K562 (cell line): Measurements from ENCODE around the gene AP1M2. TPM values are rescaled to one million over a fixed set of nuclear protein-coding genes. Genes with fewer than 3 reads are reported as not detected.
A peak's percentile ranks its signal among the peaks of the same experiment; 100 is the strongest.

Source experiments
- FIP1L1 ChIP-seq: fragments of 200-400 bp; formaldehyde crosslinking; IDR thresholded peaks from 2 replicates; pipeline ENCODE4 v1.6.1; 2018; ENCODE audit warnings: mild to moderate bottlenecking, low read depth, low read length; ENCODE audit not compliant: poor library complexity, severe bottlenecking
- RBM22 ChIP-seq: fragments of 200-400 bp; formaldehyde crosslinking; IDR thresholded peaks from 2 replicates; pipeline ENCODE4 v1.6.1; 2018; ENCODE audit warnings: low read length, low read depth; ENCODE audit not compliant: poor library complexity, severe bottlenecking
- RBM25 ChIP-seq: fragments of 200-400 bp; formaldehyde crosslinking; IDR thresholded peaks from 2 replicates; pipeline ENCODE4 v1.6.1; 2018; ENCODE audit warnings: low read length, low read depth, moderate library complexity; ENCODE audit not compliant: severe bottlenecking
- ZNF263 ChIP-seq: sonication (generic); formaldehyde crosslinking; IDR thresholded peaks from 2 replicates; pipeline ENCODE4 v1.8.0; 2022; ENCODE audit warnings: mild to moderate bottlenecking, missing genetic modification reagents, borderline replicate concordance
- polyA plus RNA-seq, 8 experiments: library from polyadenylated mRNA; depleted of rRNA in 4 of 8; stranded (reverse) in 5 of 8; unstranded in 3 of 8; fragments of >200 nt; fragmentation: Nextera tagmentation in 2 of 8; fragmentation: Illumina TruSeq in 1 of 8; extraction: Ambion mirVana in 2 of 8; extraction: Trizol in 1 of 8; gene quantifications; 2 replicates each; pipeline versions ENCODE4 v1.2.1 to v1.2.3, GENCODE V29; 2011 to 2014; ENCODE audit warnings: inconsistent platforms in 1 of 8, missing spikeins in 1 of 8
- total RNA-seq, 7 experiments: library from RNA; depleted of rRNA in 6 of 7; stranded (reverse); fragments of >200 nt in 6 of 7; fragmentation: Illumina TruSeq in 2 of 7; extraction: Trizol in 2 of 7; gene quantifications; 2 replicates each; pipeline versions ENCODE4 v1.2.1 to v1.2.3, GENCODE V29; 2011 to 2021; ENCODE audit warnings: low replicate concordance in 1 of 7
- TF ChIP-seq, protein P1 (sequence below): fragments of 450-650 bp; IDR thresholded peaks from 2 replicates; pipeline ENCODE4 v1.6.1; 2016; ENCODE audit warnings: mild to moderate bottlenecking, moderate library complexity

AP1M2 gene
- total and polyA plus RNA-seq, 9 of the 15 experiments (the other 6 are each of a cell fraction or from before 2014, with no cell fraction given) = 0.33 to 1.4 (median 0.89) TPM; not detected in 1

DNA sequence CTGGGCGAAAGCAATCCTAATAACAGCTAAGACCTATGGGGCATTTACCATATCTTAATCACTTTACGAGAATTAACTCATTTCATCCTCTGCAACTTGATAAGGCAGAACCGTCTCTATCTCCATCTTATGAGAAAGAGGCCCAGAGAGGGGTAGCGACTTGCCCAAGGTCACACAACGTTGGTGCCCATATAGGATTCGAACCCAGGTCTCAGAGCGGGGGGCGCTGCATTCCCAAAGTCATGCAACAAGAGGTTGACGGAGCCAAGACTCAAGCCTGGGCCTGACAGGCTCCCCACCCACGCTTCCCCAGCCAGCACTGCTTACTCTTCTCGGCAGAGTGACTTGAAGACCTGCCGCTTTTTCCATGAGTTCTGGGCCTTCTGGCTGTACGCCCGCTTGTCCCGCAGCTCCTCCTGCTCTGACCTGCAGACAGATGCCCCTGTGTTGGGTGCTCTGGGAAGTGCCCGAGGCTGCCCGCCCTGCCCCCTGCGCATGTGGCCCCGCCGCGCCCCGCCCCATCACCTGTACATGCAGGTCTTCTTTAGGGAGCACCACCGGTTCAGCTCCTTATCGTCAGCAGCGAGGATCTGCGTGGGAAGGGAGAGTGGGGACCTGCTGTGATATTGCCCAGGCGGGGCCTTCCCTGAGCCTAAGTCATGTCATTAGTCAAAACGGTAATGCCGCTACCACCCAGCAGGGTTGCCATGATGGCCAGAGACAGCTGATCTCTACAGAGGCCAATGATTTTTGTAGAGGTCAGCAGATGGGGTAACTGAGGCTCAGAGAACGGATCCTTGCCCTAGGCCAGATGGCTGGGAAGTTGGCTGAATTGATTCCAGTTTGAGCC, 32.1 kb downstream of the AP1M2 start (continued):
- TF ChIP-seq, protein P1, sequence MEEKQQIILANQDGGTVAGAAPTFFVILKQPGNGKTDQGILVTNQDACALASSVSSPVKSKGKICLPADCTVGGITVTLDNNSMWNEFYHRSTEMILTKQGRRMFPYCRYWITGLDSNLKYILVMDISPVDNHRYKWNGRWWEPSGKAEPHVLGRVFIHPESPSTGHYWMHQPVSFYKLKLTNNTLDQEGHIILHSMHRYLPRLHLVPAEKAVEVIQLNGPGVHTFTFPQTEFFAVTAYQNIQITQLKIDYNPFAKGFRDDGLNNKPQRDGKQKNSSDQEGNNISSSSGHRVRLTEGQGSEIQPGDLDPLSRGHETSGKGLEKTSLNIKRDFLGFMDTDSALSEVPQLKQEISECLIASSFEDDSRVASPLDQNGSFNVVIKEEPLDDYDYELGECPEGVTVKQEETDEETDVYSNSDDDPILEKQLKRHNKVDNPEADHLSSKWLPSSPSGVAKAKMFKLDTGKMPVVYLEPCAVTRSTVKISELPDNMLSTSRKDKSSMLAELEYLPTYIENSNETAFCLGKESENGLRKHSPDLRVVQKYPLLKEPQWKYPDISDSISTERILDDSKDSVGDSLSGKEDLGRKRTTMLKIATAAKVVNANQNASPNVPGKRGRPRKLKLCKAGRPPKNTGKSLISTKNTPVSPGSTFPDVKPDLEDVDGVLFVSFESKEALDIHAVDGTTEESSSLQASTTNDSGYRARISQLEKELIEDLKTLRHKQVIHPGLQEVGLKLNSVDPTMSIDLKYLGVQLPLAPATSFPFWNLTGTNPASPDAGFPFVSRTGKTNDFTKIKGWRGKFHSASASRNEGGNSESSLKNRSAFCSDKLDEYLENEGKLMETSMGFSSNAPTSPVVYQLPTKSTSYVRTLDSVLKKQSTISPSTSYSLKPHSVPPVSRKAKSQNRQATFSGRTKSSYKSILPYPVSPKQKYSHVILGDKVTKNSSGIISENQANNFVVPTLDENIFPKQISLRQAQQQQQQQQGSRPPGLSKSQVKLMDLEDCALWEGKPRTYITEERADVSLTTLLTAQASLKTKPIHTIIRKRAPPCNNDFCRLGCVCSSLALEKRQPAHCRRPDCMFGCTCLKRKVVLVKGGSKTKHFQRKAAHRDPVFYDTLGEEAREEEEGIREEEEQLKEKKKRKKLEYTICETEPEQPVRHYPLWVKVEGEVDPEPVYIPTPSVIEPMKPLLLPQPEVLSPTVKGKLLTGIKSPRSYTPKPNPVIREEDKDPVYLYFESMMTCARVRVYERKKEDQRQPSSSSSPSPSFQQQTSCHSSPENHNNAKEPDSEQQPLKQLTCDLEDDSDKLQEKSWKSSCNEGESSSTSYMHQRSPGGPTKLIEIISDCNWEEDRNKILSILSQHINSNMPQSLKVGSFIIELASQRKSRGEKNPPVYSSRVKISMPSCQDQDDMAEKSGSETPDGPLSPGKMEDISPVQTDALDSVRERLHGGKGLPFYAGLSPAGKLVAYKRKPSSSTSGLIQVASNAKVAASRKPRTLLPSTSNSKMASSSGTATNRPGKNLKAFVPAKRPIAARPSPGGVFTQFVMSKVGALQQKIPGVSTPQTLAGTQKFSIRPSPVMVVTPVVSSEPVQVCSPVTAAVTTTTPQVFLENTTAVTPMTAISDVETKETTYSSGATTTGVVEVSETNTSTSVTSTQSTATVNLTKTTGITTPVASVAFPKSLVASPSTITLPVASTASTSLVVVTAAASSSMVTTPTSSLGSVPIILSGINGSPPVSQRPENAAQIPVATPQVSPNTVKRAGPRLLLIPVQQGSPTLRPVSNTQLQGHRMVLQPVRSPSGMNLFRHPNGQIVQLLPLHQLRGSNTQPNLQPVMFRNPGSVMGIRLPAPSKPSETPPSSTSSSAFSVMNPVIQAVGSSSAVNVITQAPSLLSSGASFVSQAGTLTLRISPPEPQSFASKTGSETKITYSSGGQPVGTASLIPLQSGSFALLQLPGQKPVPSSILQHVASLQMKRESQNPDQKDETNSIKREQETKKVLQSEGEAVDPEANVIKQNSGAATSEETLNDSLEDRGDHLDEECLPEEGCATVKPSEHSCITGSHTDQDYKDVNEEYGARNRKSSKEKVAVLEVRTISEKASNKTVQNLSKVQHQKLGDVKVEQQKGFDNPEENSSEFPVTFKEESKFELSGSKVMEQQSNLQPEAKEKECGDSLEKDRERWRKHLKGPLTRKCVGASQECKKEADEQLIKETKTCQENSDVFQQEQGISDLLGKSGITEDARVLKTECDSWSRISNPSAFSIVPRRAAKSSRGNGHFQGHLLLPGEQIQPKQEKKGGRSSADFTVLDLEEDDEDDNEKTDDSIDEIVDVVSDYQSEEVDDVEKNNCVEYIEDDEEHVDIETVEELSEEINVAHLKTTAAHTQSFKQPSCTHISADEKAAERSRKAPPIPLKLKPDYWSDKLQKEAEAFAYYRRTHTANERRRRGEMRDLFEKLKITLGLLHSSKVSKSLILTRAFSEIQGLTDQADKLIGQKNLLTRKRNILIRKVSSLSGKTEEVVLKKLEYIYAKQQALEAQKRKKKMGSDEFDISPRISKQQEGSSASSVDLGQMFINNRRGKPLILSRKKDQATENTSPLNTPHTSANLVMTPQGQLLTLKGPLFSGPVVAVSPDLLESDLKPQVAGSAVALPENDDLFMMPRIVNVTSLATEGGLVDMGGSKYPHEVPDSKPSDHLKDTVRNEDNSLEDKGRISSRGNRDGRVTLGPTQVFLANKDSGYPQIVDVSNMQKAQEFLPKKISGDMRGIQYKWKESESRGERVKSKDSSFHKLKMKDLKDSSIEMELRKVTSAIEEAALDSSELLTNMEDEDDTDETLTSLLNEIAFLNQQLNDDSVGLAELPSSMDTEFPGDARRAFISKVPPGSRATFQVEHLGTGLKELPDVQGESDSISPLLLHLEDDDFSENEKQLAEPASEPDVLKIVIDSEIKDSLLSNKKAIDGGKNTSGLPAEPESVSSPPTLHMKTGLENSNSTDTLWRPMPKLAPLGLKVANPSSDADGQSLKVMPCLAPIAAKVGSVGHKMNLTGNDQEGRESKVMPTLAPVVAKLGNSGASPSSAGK = no peak
- TF ChIP-seq RBM22 = peak; percentile 26
- TF ChIP-seq FIP1L1 = no peak
- TF ChIP-seq ZNF263 (CRISPR knock-in tag) = peak; percentile 86
- peak; percentile 35 for TF ChIP-seq RBM25
